SK-N-SH (cell line): Measurements from ENCODE around the gene KRTAP10-1.

Experiments
- CTCF ChIP-seq: fragments of 200-600 bp; sonication (generic); IDR thresholded peaks from 2 replicates; pipeline ENCODE4 v1.6.1; 2017; ENCODE audit warnings: antibody characterized with exemption, mild to moderate bottlenecking, moderate library complexity
- MEF2A ChIP-seq: IDR thresholded peaks from 2 replicates; pipeline ENCODE4 v1.4.0; 2012; ENCODE audit warnings: low read depth, borderline replicate concordance
- REST ChIP-seq: IDR thresholded peaks from 2 replicates; pipeline ENCODE4 v1.6.1; 2012; ENCODE audit warnings: mild to moderate bottlenecking, low read depth, low read length, moderate library complexity
- SMC3 ChIP-seq: IDR thresholded peaks from 2 replicates; pipeline ENCODE4 v1.6.1; 2012; ENCODE audit warnings: low read depth, low read length, improper control_type of control experiment
- USF1 ChIP-seq: IDR thresholded peaks from 2 replicates; pipeline ENCODE4 v1.4.0; 2012; ENCODE audit warnings: low read depth, borderline replicate concordance
- YY1 ChIP-seq: IDR thresholded peaks from 2 replicates; pipeline ENCODE4 v1.4.0; 2012; ENCODE audit warnings: low read depth, mild to moderate bottlenecking

- TF ChIP-seq MEF2A (no peak), USF1 (no peak), YY1 (no peak), CTCF (no peak), REST (no peak), SMC3 (no peak)
Observed at GRCh38 chr21:44544566-44544965, 4.6 kb upstream of the KRTAP10-1 start.
